ENCODE measurements around the gene YJU2. TPM values are rescaled to one million over a fixed set of nuclear protein-coding genes. Genes with fewer than 3 reads are reported as not detected.

The YJU2 gene
- total RNA-seq, 4 donors from 2014 or later: 19.4 to 33.9 (median 24.0) TPM

GRCh38 chr19:4297901-4298809 lies 51.3 kb downstream of the YJU2 start:
- no peak overlapping the region for H3K27ac ChIP-seq
- no peaks in the 10 kb centered on the region for H3K4me1 ChIP-seq
- H3K27me3 ChIP-seq: peaks cover 0 to 32% of the 10 kb centered on the region in 2 donors
- TF ChIP-seq POLR2A (IDR thresholded peaks at IDR 0.05) (no peak), CTCF (IDR thresholded peaks at IDR 0.05) (no peak), EP300 (IDR thresholded peaks at IDR 0.05) (no peak)
- no peak overlapping the region for H3K4me3 ChIP-seq
- H3K9me3 ChIP-seq: no peaks in the 10 kb centered on the region
- 63 to 64% methylated on average over 25 to 26 of the region's 27 CpGs for WGBS, 2 donors
- DNase-seq (ENCODE audit: low spot score in 2 of 2): no peak
- H3K36me3 ChIP-seq: no peaks in the 10 kb centered on the region

GRCh38 chr19:4298810-4299550 lies 52.1 kb downstream of the YJU2 start:
- no peaks in the 10 kb centered on the region for H3K9me3 ChIP-seq
- 78 to 89% methylated on average over 8 of the region's 8 CpGs for WGBS, 2 donors
- DNase-seq (ENCODE audit: low spot score in 2 of 2): no peak
- no peak for TF ChIP-seq EP300 (IDR thresholded peaks at IDR 0.05)
- TF ChIP-seq POLR2A (IDR thresholded peaks at IDR 0.05): no peak
- TF ChIP-seq CTCF (IDR thresholded peaks at IDR 0.05): no peak
- no peak overlapping the region for H3K4me3 ChIP-seq
- no peaks in the 10 kb centered on the region for H3K36me3 ChIP-seq
- H3K27ac ChIP-seq: no peak overlapping the region
- no peaks in the 10 kb centered on the region for H3K4me1 ChIP-seq
- peaks cover 0 to 39% of the 10 kb centered on the region in 2 donors for H3K27me3 ChIP-seq

GRCh38 chr19:4300589-4300988 lies 53.7 kb downstream of the YJU2 start:
- Histone ChIP-seq H3K36me3 (no peaks in the 10 kb centered on the region), H3K4me3 (no peak overlapping the region), H3K27ac (no peak overlapping the region), H3K27me3 (peaks cover 0 to 45% of the 10 kb centered on the region in 2 donors), H3K9me3 (no peaks in the 10 kb centered on the region), H3K4me1 (peaks cover 0 to 9% (median 0%) of the 10 kb centered on the region in 4 donors)
- DNase-seq (ENCODE audit: low spot score in 2 of 2): no peak
- WGBS, 2 donors: 78 to 87% methylated on average over 3 of the region's 3 CpGs
- no peak for TF ChIP-seq EP300 (IDR thresholded peaks at IDR 0.05)
- TF ChIP-seq POLR2A (IDR thresholded peaks at IDR 0.05): no peak
- TF ChIP-seq CTCF (IDR thresholded peaks at IDR 0.05): no peak

- H3K27ac ChIP-seq: no peak overlapping the region
- H3K4me3 ChIP-seq: no peak overlapping the region
- H3K9me3 ChIP-seq: no peaks in the 10 kb centered on the region
- no peak for DNase-seq (ENCODE audit: low spot score in 2 of 2)
- WGBS, 2 donors: 48 to 52% methylated on average over 13 of the region's 13 CpGs
- peaks cover 0 to 34% of the 10 kb centered on the region in 2 donors for H3K27me3 ChIP-seq
- TF ChIP-seq POLR2A (IDR thresholded peaks at IDR 0.05) (no peak), CTCF (IDR thresholded peaks at IDR 0.05) (no peak), EP300 (IDR thresholded peaks at IDR 0.05) (no peak)
- no peaks in the 10 kb centered on the region for H3K36me3 ChIP-seq
- peaks cover 0 to 9% (median 0%) of the 10 kb centered on the region in 4 donors for H3K4me1 ChIP-seq
These were observed 54.8 kb downstream of the YJU2 start for GRCh38 chr19:4301590-4302242.

Measured in tibial nerve (tissue), 4 donors.